Peyer's patch (tissue), 4 donors: ENCODE measurements around the gene CTNNA2.

Experiments
- POLR2A ChIP-seq, 2 donors: fragments of 450-650 bp; IDR thresholded peaks; one replicate each; pipeline ENCODE4 v1.5.1; 2017; ENCODE audit warnings: antibody characterized with exemption in 2 of 2, mild to moderate bottlenecking in 2 of 2, moderate library complexity in 2 of 2
- TF ChIP-seq, protein P1 (sequence below), 6 experiments: fragments of 450-650 bp in 4 of 6; fragments of 200-600 bp in 2 of 6; sonication (generic) in 1 of 6; IDR thresholded peaks; one replicate each; pipeline ENCODE4 v1.5.1; 2017 to 2019; ENCODE audit warnings: antibody characterized with exemption in 6 of 6, mild to moderate bottlenecking in 3 of 6, moderate library complexity in 1 of 6

DNA sequence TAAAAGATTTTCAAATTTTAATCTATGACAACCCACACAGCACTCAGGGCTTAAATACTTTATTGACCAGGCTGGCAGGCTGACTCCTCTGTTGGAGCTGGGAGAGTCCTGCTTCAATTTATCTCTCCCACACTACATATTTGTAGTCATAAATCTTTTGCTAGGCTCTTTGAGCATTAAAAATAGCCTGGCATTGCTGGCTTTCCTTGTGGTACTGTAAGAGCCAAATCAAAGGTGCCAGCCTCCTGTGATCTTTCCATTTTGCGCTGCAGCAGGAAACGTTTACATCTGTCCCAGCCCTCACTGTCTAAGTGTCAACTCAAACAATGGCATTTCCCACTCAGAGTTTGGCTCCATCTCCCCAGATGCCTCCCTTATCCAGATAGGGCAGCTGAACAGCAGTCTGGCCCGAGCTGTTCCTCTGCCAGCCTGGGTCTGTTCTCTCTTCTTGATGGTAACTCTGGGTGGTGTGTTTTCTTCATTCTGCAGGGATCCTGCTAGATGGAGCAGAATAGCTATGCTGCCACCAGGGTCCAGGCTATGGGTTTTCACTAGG is 729.6 kb downstream of the CTNNA2 start:
- TF ChIP-seq POLR2A (IDR thresholded peaks at IDR 0.05) = no peak
- TF ChIP-seq, protein P1, sequence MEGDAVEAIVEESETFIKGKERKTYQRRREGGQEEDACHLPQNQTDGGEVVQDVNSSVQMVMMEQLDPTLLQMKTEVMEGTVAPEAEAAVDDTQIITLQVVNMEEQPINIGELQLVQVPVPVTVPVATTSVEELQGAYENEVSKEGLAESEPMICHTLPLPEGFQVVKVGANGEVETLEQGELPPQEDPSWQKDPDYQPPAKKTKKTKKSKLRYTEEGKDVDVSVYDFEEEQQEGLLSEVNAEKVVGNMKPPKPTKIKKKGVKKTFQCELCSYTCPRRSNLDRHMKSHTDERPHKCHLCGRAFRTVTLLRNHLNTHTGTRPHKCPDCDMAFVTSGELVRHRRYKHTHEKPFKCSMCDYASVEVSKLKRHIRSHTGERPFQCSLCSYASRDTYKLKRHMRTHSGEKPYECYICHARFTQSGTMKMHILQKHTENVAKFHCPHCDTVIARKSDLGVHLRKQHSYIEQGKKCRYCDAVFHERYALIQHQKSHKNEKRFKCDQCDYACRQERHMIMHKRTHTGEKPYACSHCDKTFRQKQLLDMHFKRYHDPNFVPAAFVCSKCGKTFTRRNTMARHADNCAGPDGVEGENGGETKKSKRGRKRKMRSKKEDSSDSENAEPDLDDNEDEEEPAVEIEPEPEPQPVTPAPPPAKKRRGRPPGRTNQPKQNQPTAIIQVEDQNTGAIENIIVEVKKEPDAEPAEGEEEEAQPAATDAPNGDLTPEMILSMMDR (IDR thresholded peaks at IDR 0.05) = no peak
